NCI-H146 treated with DMSO at 0.1 percent for 48 hours (cell line): ENCODE data around the gene CHIC1.
"Not testable (repeated sequence)": the region's sequence is repeated elsewhere in the genome, so short reads cannot be mapped to it uniquely, and the experiment has no call there.

Experiments
- DNase-seq: peaks from one replicate; lab custom pipeline; 2025; ENCODE audit not compliant: unreplicated experiment; lab: John Stamatoyannopoulos, UW

Gene CHIC1

GRCh38 chrX:73562984-73563737, at the start of gene CHIC1:
CHIC1 (plus strand) TSS chrX:73563197; CDS start chrX:73563285, 88 bp downstream.
- DNase-seq, result peak; percentile 64

DNA sequence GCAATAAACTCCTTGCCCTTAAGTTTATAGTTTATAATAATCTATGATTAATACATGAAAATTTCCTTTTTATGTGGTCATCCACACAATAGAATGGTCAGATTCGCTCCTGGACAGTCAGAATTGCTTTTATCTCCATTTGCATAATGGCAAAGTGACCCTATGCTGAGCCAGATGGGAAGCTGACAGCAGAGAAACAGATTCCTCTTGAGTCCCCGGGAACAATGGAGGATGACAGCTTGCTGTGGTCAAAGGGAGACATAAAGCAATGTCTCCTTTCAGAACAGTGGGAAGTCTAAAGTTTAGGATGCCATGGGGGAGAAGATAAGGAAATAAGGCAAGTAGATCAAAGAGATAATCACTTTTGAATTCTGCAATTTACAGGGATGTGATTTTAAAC, 40.2 kb upstream of the CHIC1 start:
- not testable (repeated sequence) for DNase-seq

GRCh38 chrX:73524906-73525305, 38.1 kb upstream of the CHIC1 start:
- DNase-seq, result no peak

- no peak for DNase-seq
Observed at GRCh38 chrX:73525928-73526690, 36.9 kb upstream of the CHIC1 start.

DNA sequence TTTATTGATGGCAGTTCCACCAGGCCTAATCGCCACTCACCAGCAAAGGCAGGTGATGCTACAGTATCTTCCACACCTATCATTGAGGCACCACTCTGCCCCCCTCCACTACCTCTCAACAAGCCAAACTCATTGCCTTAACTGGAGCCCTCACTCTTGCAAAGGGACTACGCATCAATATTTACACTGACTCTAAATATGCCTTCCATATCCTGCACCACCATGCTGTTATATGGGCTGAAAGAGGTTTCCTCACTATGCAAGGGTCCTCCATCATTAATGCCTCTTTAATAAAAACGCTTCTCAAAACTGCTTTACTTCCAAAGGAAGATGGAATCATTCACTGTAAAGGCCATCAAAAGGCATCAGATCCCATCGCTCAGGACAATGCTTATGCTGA, 31.3 kb upstream of the CHIC1 start:
- not testable (repeated sequence) for DNase-seq

DNA sequence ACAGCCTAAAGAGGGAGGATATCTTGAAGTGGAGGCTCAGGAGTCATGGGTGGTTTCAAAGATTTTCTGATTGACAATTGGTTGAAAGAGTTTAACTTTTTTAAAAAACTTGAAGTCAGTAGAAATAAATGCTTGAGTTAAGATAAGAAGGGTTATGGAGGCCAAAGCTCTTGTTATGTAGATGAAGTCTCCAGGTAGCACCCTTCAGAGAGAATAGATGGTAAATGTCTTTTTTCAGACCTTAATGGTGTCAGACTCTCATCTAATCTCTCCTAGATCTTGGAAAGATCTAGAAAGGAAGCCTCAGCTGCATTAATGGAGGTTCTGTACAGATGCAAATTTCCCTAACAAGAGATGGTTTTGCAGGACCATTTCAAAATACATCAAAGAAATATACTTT, 6.8 kb upstream of the CHIC1 start:
- DNase-seq, result no peak

- DNase-seq, result no peak
Observed at GRCh38 chrX:73561801-73562200, 1.2 kb upstream of the CHIC1 start.

- no peak for DNase-seq
Observed at GRCh38 chrX:73562458-73562857, 539 bp upstream of the CHIC1 start.

GRCh38 chrX:73563738-73564068, 706 bp downstream of the CHIC1 start:
- peak; percentile 24 for DNase-seq

DNA sequence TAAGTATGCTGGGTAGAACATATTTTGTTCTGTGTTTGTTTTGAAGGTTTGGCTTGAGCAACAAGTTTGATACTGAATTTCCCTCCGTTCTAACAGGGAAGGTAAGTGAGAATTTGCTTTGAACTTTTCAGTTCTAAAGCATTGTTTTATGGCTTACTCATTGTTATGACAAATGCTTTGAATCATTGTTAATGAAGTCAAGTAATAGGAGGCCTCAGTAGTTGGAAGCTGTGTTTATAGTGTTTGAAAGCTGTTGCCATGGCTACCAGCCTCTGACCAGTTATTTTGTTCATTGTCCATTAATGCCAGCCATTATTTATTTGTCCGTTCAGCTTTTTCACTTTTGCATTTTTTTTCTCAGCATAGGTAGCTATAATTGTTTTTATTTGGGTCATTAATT, 14.4 kb downstream of the CHIC1 start:
- DNase-seq, result no peak

DNA sequence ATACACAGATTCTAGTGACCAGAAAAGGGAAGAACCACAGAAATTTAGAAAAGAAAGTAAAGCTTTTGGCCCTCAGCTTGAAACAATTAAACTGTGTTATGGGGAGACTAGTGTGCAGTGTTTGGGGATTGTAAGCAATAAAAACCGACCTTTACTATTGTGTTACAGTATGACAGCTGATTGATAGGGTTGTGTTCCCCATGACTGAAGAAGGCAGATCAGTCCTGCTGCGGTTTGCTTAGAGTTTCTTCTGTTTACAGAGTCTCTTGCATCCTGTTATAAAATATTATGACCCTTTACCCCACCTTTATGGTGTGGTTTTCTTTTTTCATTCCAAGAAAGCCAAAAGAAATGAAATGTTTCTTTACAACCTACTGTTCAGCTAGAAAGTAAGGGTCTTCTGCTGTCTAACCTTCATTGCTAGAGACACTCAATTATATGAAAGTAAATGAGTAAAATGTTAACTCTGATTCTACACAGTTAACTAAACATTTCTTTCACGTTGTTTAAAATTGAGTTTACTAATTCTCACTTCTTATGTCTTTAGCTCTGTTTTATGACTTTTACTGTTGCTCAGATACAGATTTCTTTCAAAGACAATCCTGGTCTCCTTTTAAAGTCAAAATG, 18.1 kb downstream of the CHIC1 start:
- DNase-seq, result no peak

DNA sequence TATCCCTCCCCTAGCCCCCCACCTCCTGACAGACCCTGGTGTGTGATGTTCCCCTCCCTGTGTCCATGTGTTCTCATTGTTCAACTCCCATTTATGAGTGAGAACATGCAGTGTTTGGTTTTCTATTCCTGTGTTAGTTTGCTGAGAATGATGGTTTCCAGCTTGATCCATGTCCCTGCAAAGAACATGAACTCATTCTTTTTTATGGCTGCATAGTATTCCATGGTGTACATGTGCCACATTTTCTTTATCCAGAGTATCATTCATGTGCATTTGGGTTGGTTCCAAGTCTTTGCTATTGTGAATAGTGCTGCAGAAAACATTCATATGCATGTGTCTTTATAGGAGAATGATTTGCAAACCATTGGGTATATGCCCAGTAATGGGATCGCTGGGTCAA, 34.8 kb downstream of the CHIC1 start:
- DNase-seq, result not testable (repeated sequence)

- DNase-seq, result no peak
Observed at GRCh38 chrX:73615022-73615421, 52.0 kb downstream of the CHIC1 start.

- not testable (repeated sequence) for DNase-seq
Observed at GRCh38 chrX:73641669-73642068, 78.7 kb downstream of the CHIC1 start.

GRCh38 chrX:73647212-73647611, 84.2 kb downstream of the CHIC1 start:
- no peak for DNase-seq

DNA sequence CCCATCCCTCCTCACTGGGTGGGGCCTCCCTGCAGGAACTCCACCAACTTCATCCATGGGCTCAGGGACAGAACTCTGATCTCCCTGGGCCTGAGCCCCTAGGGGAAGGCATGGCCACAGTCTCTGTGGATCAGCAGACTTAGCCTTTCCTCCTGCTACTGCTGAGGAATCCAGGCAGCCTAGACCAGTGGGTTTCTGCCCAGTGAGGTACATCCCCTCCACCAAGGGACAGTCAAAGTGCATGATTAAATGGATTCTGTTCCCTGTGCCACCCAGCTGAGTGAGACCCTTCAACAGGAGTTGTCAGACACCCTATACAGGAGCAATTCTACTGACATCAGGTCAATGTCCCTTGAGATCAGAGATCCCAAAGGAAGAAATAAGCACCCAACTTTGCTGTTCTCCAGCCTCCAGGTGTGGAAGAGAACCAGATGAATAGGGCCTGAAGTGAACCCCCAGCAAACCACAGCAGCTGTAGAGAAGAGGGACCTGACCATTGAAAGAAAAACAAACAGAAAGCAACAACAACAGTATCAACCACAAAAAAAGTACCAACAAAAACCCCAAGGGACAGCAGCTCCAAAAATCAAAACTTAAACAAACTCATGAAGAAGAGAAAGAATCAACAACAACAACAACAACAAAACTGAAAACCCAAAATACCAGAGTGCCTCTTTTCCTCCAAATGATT, 84.8 kb downstream of the CHIC1 start:
- DNase-seq, result no peak

DNA sequence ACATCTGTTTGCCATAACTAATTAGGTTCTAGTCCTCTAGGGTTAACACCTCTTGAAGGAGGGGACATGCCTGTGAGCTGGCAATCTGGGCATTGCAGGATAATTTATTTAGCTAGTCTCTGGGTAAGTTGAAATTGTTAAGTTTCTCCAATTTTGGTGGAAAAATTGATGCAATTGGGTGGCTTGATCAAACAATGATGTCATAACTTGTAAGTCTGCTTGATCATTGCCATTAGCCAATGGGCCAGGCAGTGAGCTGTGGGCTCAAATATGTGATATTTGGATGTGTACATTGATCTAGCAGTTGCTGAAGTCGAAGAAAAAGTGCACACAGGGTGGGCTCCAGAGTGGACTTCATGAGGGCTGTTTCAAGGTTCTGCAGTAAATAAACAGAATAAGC, 98.3 kb downstream of the CHIC1 start:
- not testable (repeated sequence) for DNase-seq

GRCh38 chrX:73668779-73669178, 105.8 kb downstream of the CHIC1 start:
- DNase-seq, result no peak

GRCh38 chrX:73681408-73681807, 118.4 kb downstream of the CHIC1 start:
- no peak for DNase-seq

- DNase-seq, result no peak
Observed at GRCh38 chrX:73683236-73683859, 120.4 kb downstream of the CHIC1 start.

DNA sequence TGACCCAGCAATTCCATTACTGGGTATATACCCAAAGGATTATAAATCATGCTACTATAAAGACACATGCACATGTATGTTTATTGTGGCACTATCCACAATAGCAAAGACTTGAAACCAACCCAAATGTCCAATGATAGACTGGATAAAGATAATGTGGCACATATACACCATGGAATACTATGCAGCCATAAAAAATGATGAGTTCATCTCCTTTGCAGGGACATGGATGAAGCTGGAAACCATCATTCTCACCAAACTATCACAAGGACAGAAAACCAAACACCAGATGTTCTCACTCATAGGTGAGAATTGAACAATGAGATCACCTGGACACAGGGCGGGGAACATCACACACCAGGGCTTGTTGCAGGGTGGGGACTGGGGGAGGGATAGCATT, 144.0 kb downstream of the CHIC1 start:
- DNase-seq, result not testable (repeated sequence)
